Neural cell (in vitro differentiated cells): ENCODE results near the gene VAV2. TPM values are rescaled to one million over a fixed set of nuclear protein-coding genes. Genes with fewer than 3 reads are reported as not detected.

ENCODE experiments used
- H2AFZ ChIP-seq: fragments of 200-600, 300-800 bp; sonication (generic), shearing (Covaris generic); 2 replicates; pipeline ENCODE4 v1.6.0; 2014; ENCODE audit warnings: low read depth, mild to moderate bottlenecking, antibody characterized with exemption, low read length, moderate library complexity
- H3F3A ChIP-seq: fragments of 200-600 bp; shearing (Covaris generic); 2 replicates; pipeline ENCODE4 v1.6.1; 2016; ENCODE audit warnings: mild to moderate bottlenecking, moderate library complexity, mixed read lengths, antibody characterized with exemption, low read length; ENCODE audit not compliant: insufficient read depth, poor library complexity, severe bottlenecking
- H3K27ac ChIP-seq: fragments of 200-600, 300-800 bp; sonication (generic), shearing (Covaris generic); 2 replicates; pipeline ENCODE4 v1.5.1; 2014; ENCODE audit warnings: mild to moderate bottlenecking, low read length, moderate library complexity
- H3K27me3 ChIP-seq: fragments of 300-800, 200-600 bp; sonication (generic), shearing (Covaris generic); 2 replicates; pipeline ENCODE4 v1.6.0; 2014; ENCODE audit warnings: mild to moderate bottlenecking, low read depth, low read length, moderate library complexity; ENCODE audit not compliant: insufficient read depth
- H3K36me3 ChIP-seq: fragments of 300-800, 200-600 bp; sonication (generic), shearing (Covaris generic); 2 replicates; pipeline ENCODE4 v1.5.1; 2014; ENCODE audit warnings: mild to moderate bottlenecking, antibody characterized with exemption, low read length, moderate library complexity; ENCODE audit not compliant: insufficient read depth
- H3K4me2 ChIP-seq: fragments of 300-800, 200-600 bp; sonication (generic), shearing (Covaris generic); 2 replicates; pipeline ENCODE4 v1.6.0; 2014; ENCODE audit warnings: mild to moderate bottlenecking, low read length
- H3K4me3 ChIP-seq: fragments of 300-800, 200-600 bp; sonication (generic), shearing (Covaris generic); 2 replicates; pipeline ENCODE4 v1.5.1; 2014; ENCODE audit warnings: mild to moderate bottlenecking, low read length, moderate library complexity
- H3K79me2 ChIP-seq: fragments of 200-600 bp; shearing (Covaris generic); replicated peaks from 2 replicates; pipeline ENCODE4 v1.6.0; 2014; ENCODE audit warnings: mild to moderate bottlenecking, low read length, moderate library complexity; ENCODE audit not compliant: insufficient read depth
- H3K9ac ChIP-seq: fragments of 300-800, 200-600 bp; sonication (generic), shearing (Covaris generic); 2 replicates; pipeline ENCODE4 v1.6.1; 2016; ENCODE audit warnings: mild to moderate bottlenecking, low read length, mixed read lengths
- H3K9me2 ChIP-seq: fragments of 200-600 bp; shearing (Covaris generic); 2 replicates; pipeline ENCODE4 v1.6.1; 2016; ENCODE audit warnings: mild to moderate bottlenecking, low read length, mixed read lengths; ENCODE audit not compliant: insufficient read depth
- H3K9me3 ChIP-seq: fragments of 200-600, 300-800 bp; sonication (generic), shearing (Covaris generic); 2 replicates; pipeline ENCODE4 v1.6.1; 2016; ENCODE audit warnings: mild to moderate bottlenecking, mixed run types, low read length, moderate library complexity, mixed read lengths
- H4K20me1 ChIP-seq: fragments of 200-600 bp; shearing (Covaris generic); 2 replicates; pipeline ENCODE4 v1.6.1; 2016; ENCODE audit warnings: mild to moderate bottlenecking, mixed run types; ENCODE audit not compliant: insufficient read depth
- CTCF ChIP-seq: fragments of 450-650 bp; IDR thresholded peaks from 2 replicates; pipeline ENCODE4 v1.5.1; 2014; ENCODE audit warnings: antibody characterized with exemption, mild to moderate bottlenecking, moderate library complexity; ENCODE audit not compliant: poor library complexity, severe bottlenecking
- EP300 ChIP-seq: fragments of 450-650 bp; conservative IDR thresholded peaks from 2 replicates; pipeline ENCODE4 v1.6.1; 2014; ENCODE audit warnings: antibody characterized with exemption, mild to moderate bottlenecking, moderate library complexity; ENCODE audit not compliant: poor library complexity, severe bottlenecking
- EZH2 ChIP-seq: fragments of 200-600, 300-800 bp; shearing (Covaris generic), sonication (generic); IDR thresholded peaks from 2 replicates; pipeline ENCODE4 v1.6.1; 2014; ENCODE audit warnings: antibody characterized with exemption, low read length, borderline replicate concordance, mild to moderate bottlenecking; ENCODE audit not compliant: insufficient read depth, poor library complexity, severe bottlenecking
- MXI1 ChIP-seq: fragments of 450-650 bp; conservative IDR thresholded peaks from 2 replicates; pipeline ENCODE4 v1.6.1; 2014; ENCODE audit warnings: antibody characterized with exemption, mild to moderate bottlenecking; ENCODE audit not compliant: poor library complexity, severe bottlenecking
- POLR2AphosphoS5 ChIP-seq: IDR thresholded peaks from 2 replicates; pipeline ENCODE4 v1.6.1; 2012
- RAD21 ChIP-seq: fragments of 450-650 bp; conservative IDR thresholded peaks from 2 replicates; pipeline ENCODE4 v1.6.1; 2014; ENCODE audit warnings: antibody characterized with exemption, mild to moderate bottlenecking, moderate library complexity
- SMC3 ChIP-seq: fragments of 450-650 bp; conservative IDR thresholded peaks from 2 replicates; pipeline ENCODE4 v1.6.1; 2014; ENCODE audit warnings: antibody characterized with exemption, mild to moderate bottlenecking, moderate library complexity; ENCODE audit not compliant: poor library complexity
- TAF1 ChIP-seq: IDR thresholded peaks from 2 replicates; pipeline ENCODE4 v1.6.1; 2012; ENCODE audit warnings: low read depth
- polyA plus RNA-seq: library from polyadenylated mRNA; depleted of rRNA; stranded (reverse); fragments of >200 nt; gene quantifications from 2 replicates; pipeline ENCODE4 v1.2.3, GENCODE V29; 2014
- TF ChIP-seq, protein P1 (sequence below): IDR thresholded peaks from 2 replicates; pipeline ENCODE4 v1.6.1; 2012; ENCODE audit warnings: borderline replicate concordance

The VAV2 gene
- polyA plus RNA-seq, 1 donor from 2014 or later: 35.2 TPM

DNA sequence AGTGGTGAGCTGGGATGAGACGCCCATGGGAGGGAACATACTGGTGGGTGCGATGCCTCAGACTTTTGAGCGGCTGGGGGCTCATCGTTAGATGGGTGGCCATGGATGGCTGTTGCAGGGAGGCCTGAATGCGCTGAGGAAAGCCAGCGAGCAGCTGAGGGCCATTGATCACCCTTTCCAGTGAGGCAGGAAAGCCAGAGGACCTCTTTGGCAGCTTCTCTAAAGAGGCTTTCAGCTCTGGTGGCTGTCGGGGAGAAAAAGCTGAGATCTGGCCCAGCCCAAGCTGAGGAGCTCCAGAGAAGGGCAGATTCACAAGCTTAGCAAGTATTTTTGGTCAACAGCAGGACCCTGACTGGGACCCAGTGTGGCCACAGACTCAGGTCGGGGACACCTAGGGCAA is 13.3 kb upstream of the VAV2 start:
- Histone ChIP-seq H3K79me2 (no peaks in the 10 kb centered on the region), H3K9me3 (no peaks in the 10 kb centered on the region), H3K4me3 (no peak overlapping the region), H3K27ac (no peak overlapping the region), H3K9ac (no peak overlapping the region), H3K4me2 (no peak overlapping the region), H2AFZ (no peak overlapping the region), H3K36me3 (no peaks in the 10 kb centered on the region), H3F3A (no peaks in the 10 kb centered on the region), H4K20me1 (no peaks in the 10 kb centered on the region), H3K27me3 (no peaks in the 10 kb centered on the region), H3K9me2 (no peaks in the 10 kb centered on the region)
- no peak for TF ChIP-seq SMC3
- no peak for TF ChIP-seq MXI1
- TF ChIP-seq EP300: no peak
- no peak for TF ChIP-seq RAD21
- no peak for TF ChIP-seq CTCF
- TF ChIP-seq TAF1: no peak
- no peak for TF ChIP-seq POLR2AphosphoS5
- no peak for TF ChIP-seq EZH2
- TF ChIP-seq, protein P1, sequence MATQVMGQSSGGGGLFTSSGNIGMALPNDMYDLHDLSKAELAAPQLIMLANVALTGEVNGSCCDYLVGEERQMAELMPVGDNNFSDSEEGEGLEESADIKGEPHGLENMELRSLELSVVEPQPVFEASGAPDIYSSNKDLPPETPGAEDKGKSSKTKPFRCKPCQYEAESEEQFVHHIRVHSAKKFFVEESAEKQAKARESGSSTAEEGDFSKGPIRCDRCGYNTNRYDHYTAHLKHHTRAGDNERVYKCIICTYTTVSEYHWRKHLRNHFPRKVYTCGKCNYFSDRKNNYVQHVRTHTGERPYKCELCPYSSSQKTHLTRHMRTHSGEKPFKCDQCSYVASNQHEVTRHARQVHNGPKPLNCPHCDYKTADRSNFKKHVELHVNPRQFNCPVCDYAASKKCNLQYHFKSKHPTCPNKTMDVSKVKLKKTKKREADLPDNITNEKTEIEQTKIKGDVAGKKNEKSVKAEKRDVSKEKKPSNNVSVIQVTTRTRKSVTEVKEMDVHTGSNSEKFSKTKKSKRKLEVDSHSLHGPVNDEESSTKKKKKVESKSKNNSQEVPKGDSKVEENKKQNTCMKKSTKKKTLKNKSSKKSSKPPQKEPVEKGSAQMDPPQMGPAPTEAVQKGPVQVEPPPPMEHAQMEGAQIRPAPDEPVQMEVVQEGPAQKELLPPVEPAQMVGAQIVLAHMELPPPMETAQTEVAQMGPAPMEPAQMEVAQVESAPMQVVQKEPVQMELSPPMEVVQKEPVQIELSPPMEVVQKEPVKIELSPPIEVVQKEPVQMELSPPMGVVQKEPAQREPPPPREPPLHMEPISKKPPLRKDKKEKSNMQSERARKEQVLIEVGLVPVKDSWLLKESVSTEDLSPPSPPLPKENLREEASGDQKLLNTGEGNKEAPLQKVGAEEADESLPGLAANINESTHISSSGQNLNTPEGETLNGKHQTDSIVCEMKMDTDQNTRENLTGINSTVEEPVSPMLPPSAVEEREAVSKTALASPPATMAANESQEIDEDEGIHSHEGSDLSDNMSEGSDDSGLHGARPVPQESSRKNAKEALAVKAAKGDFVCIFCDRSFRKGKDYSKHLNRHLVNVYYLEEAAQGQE: no peak

DNA sequence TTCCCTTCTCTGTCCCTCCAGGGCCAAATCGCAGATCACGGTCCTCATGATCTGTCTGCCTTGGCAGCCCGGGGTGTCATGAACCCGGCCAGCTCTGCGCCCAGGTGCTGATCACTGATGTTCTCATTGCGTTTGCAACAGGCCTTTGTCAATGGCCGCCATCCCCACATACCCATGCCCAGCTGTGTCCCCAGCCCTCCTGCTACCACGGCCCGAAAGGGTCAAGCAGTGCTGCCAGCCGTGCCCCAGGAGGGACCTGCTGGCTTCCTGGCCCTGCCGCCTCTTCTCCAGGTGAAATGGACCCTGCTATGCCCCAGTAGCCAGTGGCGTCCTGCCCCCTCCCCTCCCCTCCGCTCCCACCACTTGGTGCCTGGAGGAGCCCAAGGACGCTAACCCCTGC is 12.8 kb upstream of the VAV2 start:
- H3K4me3 ChIP-seq: no peak overlapping the region
- no peaks in the 10 kb centered on the region for H3K9me2 ChIP-seq
- H3K79me2 ChIP-seq: no peaks in the 10 kb centered on the region
- no peaks in the 10 kb centered on the region for H3F3A ChIP-seq
- H3K27me3 ChIP-seq: no peaks in the 10 kb centered on the region
- H3K9ac ChIP-seq: no peak overlapping the region
- no peak overlapping the region for H3K4me2 ChIP-seq
- H3K36me3 ChIP-seq: no peaks in the 10 kb centered on the region
- no peaks in the 10 kb centered on the region for H3K9me3 ChIP-seq
- no peaks in the 10 kb centered on the region for H4K20me1 ChIP-seq
- H3K27ac ChIP-seq: no peak overlapping the region
- no peak overlapping the region for H2AFZ ChIP-seq
- no peak for TF ChIP-seq RAD21
- no peak for TF ChIP-seq CTCF
- TF ChIP-seq, protein P1: no peak
- no peak for TF ChIP-seq EP300
- TF ChIP-seq MXI1: no peak
- TF ChIP-seq POLR2AphosphoS5: no peak
- no peak for TF ChIP-seq TAF1
- no peak for TF ChIP-seq SMC3
- no peak for TF ChIP-seq EZH2
